ENCODE data around the gene HOGA1.

The HOGA1 gene

DNA sequence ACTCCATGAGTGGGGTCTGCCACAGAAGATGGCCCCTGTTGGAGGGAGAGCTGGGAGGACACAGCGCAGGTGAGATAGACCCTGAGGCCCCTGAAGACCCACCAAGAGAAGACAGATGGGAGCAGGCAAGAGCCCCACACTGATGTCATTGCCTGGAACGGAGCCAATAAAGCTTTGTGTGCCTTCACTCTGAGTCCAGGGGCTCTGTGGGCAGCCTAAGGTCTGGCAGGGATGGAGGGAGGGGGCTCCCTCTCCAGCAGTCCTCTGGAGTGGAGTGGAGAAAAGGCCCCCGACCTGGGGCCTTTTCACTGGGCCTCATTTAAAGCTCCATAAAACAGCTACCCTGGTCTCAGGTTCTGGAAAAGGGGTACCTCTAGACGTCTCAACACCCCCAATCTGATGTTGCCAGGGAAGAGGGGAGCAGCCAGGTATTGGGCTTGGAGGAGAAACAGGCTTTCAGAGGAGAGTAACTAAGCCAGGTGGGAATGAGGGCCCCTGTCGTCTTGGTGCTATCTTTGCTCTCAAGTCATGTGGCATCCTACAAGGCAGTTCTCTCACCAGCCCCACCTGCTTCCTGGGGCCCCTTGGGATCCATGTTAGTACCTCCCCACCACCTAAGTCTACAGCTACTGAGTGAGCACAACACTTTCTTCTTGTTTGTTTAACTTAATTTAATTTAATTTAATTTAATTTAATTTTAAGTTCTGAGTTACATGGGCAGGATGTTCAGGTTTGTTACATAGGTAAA is 6.7 kb downstream of the HOGA1 start:
- Histone ChIP-seq H3K27me3 (no peaks in the 10 kb centered on the region), H3K4me1 (peaks cover 8% of the 10 kb centered on the region), H3K36me3 (no peaks in the 10 kb centered on the region), H3K9me3 (no peaks in the 10 kb centered on the region), H3K4me3 (ENCODE audit: low read depth, low read length) (no peak overlapping the region)
- no peak for DNase-seq
- TF ChIP-seq, protein P1, sequence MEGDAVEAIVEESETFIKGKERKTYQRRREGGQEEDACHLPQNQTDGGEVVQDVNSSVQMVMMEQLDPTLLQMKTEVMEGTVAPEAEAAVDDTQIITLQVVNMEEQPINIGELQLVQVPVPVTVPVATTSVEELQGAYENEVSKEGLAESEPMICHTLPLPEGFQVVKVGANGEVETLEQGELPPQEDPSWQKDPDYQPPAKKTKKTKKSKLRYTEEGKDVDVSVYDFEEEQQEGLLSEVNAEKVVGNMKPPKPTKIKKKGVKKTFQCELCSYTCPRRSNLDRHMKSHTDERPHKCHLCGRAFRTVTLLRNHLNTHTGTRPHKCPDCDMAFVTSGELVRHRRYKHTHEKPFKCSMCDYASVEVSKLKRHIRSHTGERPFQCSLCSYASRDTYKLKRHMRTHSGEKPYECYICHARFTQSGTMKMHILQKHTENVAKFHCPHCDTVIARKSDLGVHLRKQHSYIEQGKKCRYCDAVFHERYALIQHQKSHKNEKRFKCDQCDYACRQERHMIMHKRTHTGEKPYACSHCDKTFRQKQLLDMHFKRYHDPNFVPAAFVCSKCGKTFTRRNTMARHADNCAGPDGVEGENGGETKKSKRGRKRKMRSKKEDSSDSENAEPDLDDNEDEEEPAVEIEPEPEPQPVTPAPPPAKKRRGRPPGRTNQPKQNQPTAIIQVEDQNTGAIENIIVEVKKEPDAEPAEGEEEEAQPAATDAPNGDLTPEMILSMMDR (IDR thresholded peaks at IDR 0.05; ENCODE audit: low read depth, low read length) = no peak

DNA sequence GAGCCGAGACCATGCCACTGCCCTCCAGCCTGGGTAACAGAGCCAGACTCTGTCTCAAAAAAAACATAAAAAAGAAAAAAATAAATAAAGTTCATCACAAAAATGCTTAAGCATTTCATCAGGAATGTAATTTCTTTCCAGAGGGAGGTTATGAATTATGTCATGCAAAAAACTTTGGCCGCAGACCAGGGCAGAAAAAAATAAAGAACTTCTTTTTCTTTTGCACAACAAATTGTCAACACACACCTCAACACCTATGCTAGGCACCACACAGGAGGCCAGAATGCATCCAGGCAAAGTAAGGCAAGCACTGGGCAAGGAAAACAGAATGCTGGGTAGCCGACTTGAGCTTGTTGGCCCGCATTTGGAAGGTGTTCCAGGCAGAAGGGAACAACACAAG is 9.2 kb downstream of the HOGA1 start:
- no peaks in the 10 kb centered on the region for H3K27me3 ChIP-seq
- peaks cover 15% of the 10 kb centered on the region for H3K4me1 ChIP-seq
- no peaks in the 10 kb centered on the region for H3K36me3 ChIP-seq
- DNase-seq = no peak
- H3K9me3 ChIP-seq = no peaks in the 10 kb centered on the region
- H3K4me3 ChIP-seq (ENCODE audit: low read depth, low read length) = no peak overlapping the region
- TF ChIP-seq, protein P1 (IDR thresholded peaks at IDR 0.05; ENCODE audit: low read depth, low read length) = no peak

DNA sequence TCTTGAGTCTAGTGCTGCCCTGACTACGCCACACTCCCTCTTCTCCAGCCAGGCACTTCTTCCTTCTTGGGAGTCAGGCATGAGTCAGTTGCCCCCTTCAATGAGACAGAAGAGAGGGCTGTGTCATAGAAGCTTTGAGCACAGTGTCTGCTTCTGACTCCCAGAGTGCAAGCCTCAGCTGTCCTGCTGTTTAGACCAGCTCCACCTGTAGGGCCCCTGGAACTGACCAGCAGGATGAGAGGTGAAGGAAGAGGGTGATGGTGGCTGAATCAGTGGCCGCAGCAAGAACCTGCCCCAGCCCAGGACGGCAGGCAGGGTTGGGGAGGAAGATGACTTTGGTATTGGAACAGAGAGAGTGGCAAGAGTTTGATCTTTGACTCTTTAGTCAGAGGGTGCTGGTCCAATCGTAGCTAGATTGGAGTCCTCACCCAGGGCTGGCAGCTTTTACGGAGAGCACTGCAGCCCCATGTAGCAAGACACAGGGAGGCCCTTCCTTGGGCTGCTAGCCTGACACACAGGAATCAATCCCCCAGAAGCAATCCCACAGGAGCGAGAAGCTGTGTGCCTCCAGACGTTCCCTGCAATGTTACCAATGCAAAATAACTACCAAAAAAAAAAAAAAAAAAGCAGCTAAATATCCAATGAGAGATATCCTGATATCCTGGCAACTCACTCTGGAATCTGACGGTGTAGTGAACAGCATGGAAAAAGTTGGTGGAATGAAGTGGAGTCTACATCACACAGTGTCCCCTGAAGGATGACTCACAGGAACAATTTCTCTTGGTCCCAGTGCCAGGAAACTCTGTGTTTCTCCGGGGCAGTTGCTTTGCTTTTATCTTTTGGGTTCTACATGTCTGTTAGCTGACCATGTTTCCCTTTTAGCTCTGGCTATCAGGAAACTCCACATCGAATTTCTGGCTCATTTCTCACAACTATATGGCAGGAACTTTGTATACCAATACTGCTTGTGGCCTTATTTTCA is 12.2 kb downstream of the HOGA1 start:
- H3K36me3 ChIP-seq = no peaks in the 10 kb centered on the region
- peaks cover 9% of the 10 kb centered on the region for H3K4me1 ChIP-seq
- TF ChIP-seq, protein P1 (IDR thresholded peaks at IDR 0.05; ENCODE audit: low read depth, low read length) = no peak
- no peaks in the 10 kb centered on the region for H3K9me3 ChIP-seq
- DNase-seq = no peak
- H3K27me3 ChIP-seq = no peaks in the 10 kb centered on the region
- no peak overlapping the region for H3K4me3 ChIP-seq (ENCODE audit: low read depth, low read length)

DNA sequence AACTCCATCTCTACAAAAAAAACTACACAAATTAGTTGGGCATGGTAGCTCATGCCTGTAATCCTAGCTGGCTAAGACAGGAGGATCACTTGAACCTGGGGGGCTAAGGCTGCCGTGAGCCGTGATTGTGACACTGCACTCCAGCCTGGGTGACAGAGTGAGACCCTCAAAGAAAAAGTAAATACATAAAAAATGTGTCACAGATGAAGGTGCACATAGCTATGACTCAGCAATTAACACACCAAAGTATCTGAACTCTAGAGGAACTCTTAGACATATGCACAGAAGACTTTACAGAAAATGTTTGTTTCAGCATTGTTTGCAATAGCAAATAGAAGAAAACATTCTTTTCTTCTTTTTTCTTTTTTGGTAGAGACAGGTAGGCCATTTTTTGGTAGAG is 13.6 kb downstream of the HOGA1 start:
- Histone ChIP-seq H3K4me3 (ENCODE audit: low read depth, low read length) (no peak overlapping the region), H3K4me1 (peaks cover 9% of the 10 kb centered on the region), H3K9me3 (no peaks in the 10 kb centered on the region), H3K36me3 (no peaks in the 10 kb centered on the region), H3K27me3 (no peaks in the 10 kb centered on the region)
- DNase-seq = no peak
- TF ChIP-seq, protein P1 (IDR thresholded peaks at IDR 0.05; ENCODE audit: low read depth, low read length) = no peak

DNA sequence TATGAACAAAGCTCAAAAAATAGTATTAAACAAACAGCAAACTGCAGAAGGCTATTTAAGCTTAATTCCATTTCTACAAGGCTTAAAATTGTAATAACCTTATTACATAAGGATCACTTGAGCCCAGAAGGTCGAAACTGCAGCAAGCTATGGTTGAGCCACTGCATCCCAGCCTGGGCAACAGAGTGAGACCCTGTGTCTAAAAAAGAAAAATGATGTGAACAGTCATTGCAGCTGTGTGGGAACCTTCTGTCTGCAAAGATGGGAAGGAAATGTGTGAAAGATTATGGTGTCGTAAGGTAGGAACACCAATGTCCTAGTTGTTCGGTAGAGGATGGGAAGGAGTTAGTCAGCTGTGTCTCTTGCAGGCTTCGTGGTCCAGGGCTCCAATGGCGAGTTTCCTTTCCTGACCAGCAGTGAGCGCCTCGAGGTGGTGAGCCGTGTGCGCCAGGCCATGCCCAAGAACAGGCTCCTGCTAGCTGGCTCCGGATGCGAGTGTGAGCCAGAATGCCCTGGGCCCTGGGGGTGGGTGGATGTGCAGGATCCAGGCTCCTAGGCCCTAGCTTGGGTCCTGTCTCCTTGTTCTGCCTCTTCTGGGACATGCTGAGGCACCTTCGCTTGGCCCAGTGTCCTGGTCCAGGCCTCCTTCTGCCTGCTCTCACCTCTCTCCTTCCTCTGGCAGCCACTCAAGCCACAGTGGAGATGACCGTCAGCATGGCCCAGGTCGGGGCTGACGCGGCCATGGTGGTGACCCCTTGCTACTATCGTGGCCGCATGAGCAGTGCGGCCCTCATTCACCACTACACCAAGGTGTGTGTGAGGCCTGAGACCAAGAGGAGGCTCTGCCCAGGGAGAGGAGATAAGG is 14.4 kb downstream of the HOGA1 start:
- no peaks in the 10 kb centered on the region for H3K36me3 ChIP-seq
- no peaks in the 10 kb centered on the region for H3K9me3 ChIP-seq
- TF ChIP-seq, protein P1 (IDR thresholded peaks at IDR 0.05; ENCODE audit: low read depth, low read length) = no peak
- no peaks in the 10 kb centered on the region for H3K27me3 ChIP-seq
- no peak overlapping the region for H3K4me3 ChIP-seq (ENCODE audit: low read depth, low read length)
- H3K4me1 ChIP-seq = peaks cover 9% of the 10 kb centered on the region
- no peak for DNase-seq
